Sigmoid colon (tissue), 7 donors: ENCODE data around the gene METTL13. TPM values are rescaled to one million over a fixed set of nuclear protein-coding genes. Genes with fewer than 3 reads are reported as not detected.

Source experiments
- DNase-seq: peaks from one replicate; pipeline ENCODE4 v3.0.0-alpha.2; 2019
- H3K27ac ChIP-seq, 4 donors: fragments of 200-600 bp; sonication (generic); one replicate each; pipeline ENCODE4 v1.5.1; 2016 to 2019; ENCODE audit warnings: mild to moderate bottlenecking in 1 of 4
- H3K27me3 ChIP-seq, 3 donors: fragments of 200-600 bp; sonication (generic); one replicate each; pipeline ENCODE4 v1.5.1; 2019; ENCODE audit warnings: mild to moderate bottlenecking in 1 of 3
- H3K36me3 ChIP-seq, 4 donors: fragments of 200-600 bp; sonication (generic); one replicate each; pipeline ENCODE4 v1.5.1; 2016 to 2019
- H3K4me1 ChIP-seq, 4 donors: fragments of 200-600 bp; sonication (generic); one replicate each; pipeline ENCODE4 v1.5.1; 2017 to 2019
- H3K4me3 ChIP-seq, 4 donors: fragments of 200-600 bp; sonication (generic); one replicate each; pipeline ENCODE4 v1.5.1; 2017 to 2019; ENCODE audit warnings: mild to moderate bottlenecking in 2 of 4, moderate library complexity in 1 of 4
- H3K9me3 ChIP-seq, 4 donors: fragments of 200-600 bp in 3 of 4; sonication (generic) in 3 of 4; one replicate each; pipeline versions ENCODE4 v1.5.1 to v1.6.1; 2013 to 2019
- EP300 ChIP-seq, 4 donors: sonication (generic); formaldehyde crosslinking; IDR thresholded peaks; one replicate each; pipeline ENCODE4 v1.6.1; 2017; ENCODE audit warnings: antibody characterized with exemption in 4 of 4
- POLR2A ChIP-seq, 2 donors: fragments of 450-650 bp; IDR thresholded peaks; one replicate each; pipeline ENCODE4 v1.6.1; 2016; ENCODE audit warnings: antibody characterized with exemption in 2 of 2, mild to moderate bottlenecking in 2 of 2, moderate library complexity in 2 of 2
- POLR2AphosphoS5 ChIP-seq, 4 donors: sonication (generic); formaldehyde crosslinking; IDR thresholded peaks; one replicate each; pipeline ENCODE4 v1.6.1; 2017; ENCODE audit warnings: antibody characterized with exemption in 4 of 4
- WGBS, 2 donors: extraction: QIAGEN DNeasy Blood & Tissue Kit; methylation state at CpG; one replicate each; pipeline ENCODE4 v1.1.7; 2013; 5-methylcytosine and 5-hydroxymethylcytosine counted together
- intact Hi-C: fragments of 100-400 bp; cut with DNase I; formaldehyde crosslinking; loops from one replicate; pipeline ENCODE4 v1.15.1; 2023
- polyA plus RNA-seq, 3 donors: library from polyadenylated mRNA; stranded (reverse); fragments of 200-250 nt; gene quantifications; one replicate each; pipeline ENCODE4 v1.2.3, GENCODE V29; 2013
- total RNA-seq, 4 donors: library from RNA; depleted of rRNA; stranded (reverse); fragments of >200 nt; gene quantifications; one replicate each; pipeline ENCODE4 v1.1.0, GENCODE V29; 2016
- TF ChIP-seq, protein P1 (sequence below), 4 experiments: fragments of 450-650 bp in 3 of 4; fragments of 200-600 bp in 1 of 4; IDR thresholded peaks; one replicate each; pipeline ENCODE4 v1.5.1; 2016 to 2019; ENCODE audit warnings: antibody characterized with exemption in 4 of 4, mild to moderate bottlenecking in 3 of 4, moderate library complexity in 2 of 4
- donor health status: healthy with polysubstance abuse.
- donor health status: Bipolar disorder and iron deficiency.
- donor health status: healthy.

Gene METTL13
- total and polyA plus RNA-seq, 7 donors = 8.4 to 29.3 (median 16.1) TPM

GRCh38 chr1:171792656-171793369, 11.4 kb downstream of the METTL13 start:
- no peak overlapping the region for H3K27ac ChIP-seq
- intact Hi-C loops = no loop called here
- peaks cover 0 to 5% (median 0%) of the 10 kb centered on the region in 4 donors for H3K4me1 ChIP-seq
- H3K27me3 ChIP-seq = no peaks in the 10 kb centered on the region
- no peak overlapping the region for H3K4me3 ChIP-seq
- no peak for DNase-seq
- 93% methylated on average over 7 of the region's 7 CpGs for WGBS, 2 donors
- peaks cover 3 to 98% (median 48%) of the 10 kb centered on the region in 4 donors for H3K36me3 ChIP-seq
- TF ChIP-seq POLR2A (IDR thresholded peaks at IDR 0.05) (no peak), POLR2AphosphoS5 (IDR thresholded peaks at IDR 0.05) (no peak), EP300 (IDR thresholded peaks at IDR 0.05) (no peak)
- TF ChIP-seq, protein P1, sequence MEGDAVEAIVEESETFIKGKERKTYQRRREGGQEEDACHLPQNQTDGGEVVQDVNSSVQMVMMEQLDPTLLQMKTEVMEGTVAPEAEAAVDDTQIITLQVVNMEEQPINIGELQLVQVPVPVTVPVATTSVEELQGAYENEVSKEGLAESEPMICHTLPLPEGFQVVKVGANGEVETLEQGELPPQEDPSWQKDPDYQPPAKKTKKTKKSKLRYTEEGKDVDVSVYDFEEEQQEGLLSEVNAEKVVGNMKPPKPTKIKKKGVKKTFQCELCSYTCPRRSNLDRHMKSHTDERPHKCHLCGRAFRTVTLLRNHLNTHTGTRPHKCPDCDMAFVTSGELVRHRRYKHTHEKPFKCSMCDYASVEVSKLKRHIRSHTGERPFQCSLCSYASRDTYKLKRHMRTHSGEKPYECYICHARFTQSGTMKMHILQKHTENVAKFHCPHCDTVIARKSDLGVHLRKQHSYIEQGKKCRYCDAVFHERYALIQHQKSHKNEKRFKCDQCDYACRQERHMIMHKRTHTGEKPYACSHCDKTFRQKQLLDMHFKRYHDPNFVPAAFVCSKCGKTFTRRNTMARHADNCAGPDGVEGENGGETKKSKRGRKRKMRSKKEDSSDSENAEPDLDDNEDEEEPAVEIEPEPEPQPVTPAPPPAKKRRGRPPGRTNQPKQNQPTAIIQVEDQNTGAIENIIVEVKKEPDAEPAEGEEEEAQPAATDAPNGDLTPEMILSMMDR (IDR thresholded peaks at IDR 0.05) = no peak
- H3K9me3 ChIP-seq = no peaks in the 10 kb centered on the region

DNA sequence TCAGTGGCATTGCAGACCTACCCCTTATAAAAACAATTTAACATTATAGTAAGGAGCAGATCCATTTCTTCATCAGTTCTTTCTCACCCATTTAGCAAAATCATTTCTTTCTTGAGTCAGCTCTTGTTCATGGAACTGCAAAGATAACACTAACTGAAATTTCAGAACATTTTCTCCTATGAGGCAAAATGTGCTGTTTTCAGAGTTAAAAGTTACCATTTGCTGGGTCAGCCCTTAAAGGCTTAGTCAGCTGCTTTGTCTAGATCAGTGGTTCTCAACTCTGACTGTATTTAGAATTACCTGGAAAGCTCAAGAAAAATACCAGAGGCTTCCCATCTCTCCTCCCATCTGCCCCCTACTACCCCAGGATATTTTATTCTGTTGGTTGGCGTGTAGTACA, 12.2 kb downstream of the METTL13 start:
- TF ChIP-seq POLR2AphosphoS5 (IDR thresholded peaks at IDR 0.05) (no peak), EP300 (IDR thresholded peaks at IDR 0.05) (no peak), POLR2A (IDR thresholded peaks at IDR 0.05) (no peak)
- TF ChIP-seq, protein P1 (IDR thresholded peaks at IDR 0.05) = no peak
- DNase-seq = no peak
- 97% methylated on average over 1 of the region's 1 CpG for WGBS, 2 donors
- Histone ChIP-seq H3K36me3 (peaks cover 0 to 96% (median 44%) of the 10 kb centered on the region in 4 donors), H3K4me1 (peaks cover 0 to 3% (median 0%) of the 10 kb centered on the region in 4 donors), H3K4me3 (no peak overlapping the region), H3K27me3 (no peaks in the 10 kb centered on the region), H3K27ac (no peak overlapping the region), H3K9me3 (no peaks in the 10 kb centered on the region)
- intact Hi-C loops = no loop called here

GRCh38 chr1:171794085-171794484, 12.6 kb downstream of the METTL13 start:
- TF ChIP-seq EP300 (IDR thresholded peaks at IDR 0.05) (no peak), POLR2A (IDR thresholded peaks at IDR 0.05) (no peak), POLR2AphosphoS5 (IDR thresholded peaks at IDR 0.05) (no peak)
- TF ChIP-seq, protein P1 (IDR thresholded peaks at IDR 0.05) = no peak
- intact Hi-C loops = no loop called here
- H3K4me1 ChIP-seq = no peaks in the 10 kb centered on the region
- H3K36me3 ChIP-seq = peaks cover 0 to 92% (median 42%) of the 10 kb centered on the region in 4 donors
- H3K27me3 ChIP-seq = no peaks in the 10 kb centered on the region
- H3K9me3 ChIP-seq = no peaks in the 10 kb centered on the region
- no peak overlapping the region for H3K4me3 ChIP-seq
- 84 to 96% methylated on average over 4 of the region's 4 CpGs for WGBS, 2 donors
- H3K27ac ChIP-seq = no peak overlapping the region
- no peak for DNase-seq

GRCh38 chr1:171796592-171796991, 15.1 kb downstream of the METTL13 start:
- WGBS, 2 donors = 92 to 96% methylated on average over 5 of the region's 5 CpGs
- Histone ChIP-seq H3K36me3 (peaks cover 0 to 67% (median 31%) of the 10 kb centered on the region in 4 donors), H3K27me3 (no peaks in the 10 kb centered on the region), H3K27ac (no peak overlapping the region), H3K4me1 (no peaks in the 10 kb centered on the region), H3K9me3 (no peaks in the 10 kb centered on the region), H3K4me3 (no peak overlapping the region)
- TF ChIP-seq POLR2A (IDR thresholded peaks at IDR 0.05) (no peak), POLR2AphosphoS5 (IDR thresholded peaks at IDR 0.05) (no peak), EP300 (IDR thresholded peaks at IDR 0.05) (no peak)
- TF ChIP-seq, protein P1 (IDR thresholded peaks at IDR 0.05) = no peak
- intact Hi-C loops = no loop called here
- DNase-seq = no peak
